SK-N-SH treated with all-trans-retinoic acid at 6 μM for 48 hours (cell line): Measurements from ENCODE around the gene PIM3.

Experiments used
- ARNTL ChIP-seq: fragments of 450-650 bp; formaldehyde crosslinking; IDR thresholded peaks from 2 replicates; pipeline ENCODE4 v1.5.0; 2020; ENCODE audit warnings: low read depth, mild to moderate bottlenecking, moderate library complexity, borderline replicate concordance
- OSR1 ChIP-seq: fragments of 250-450 bp; sonication (Bioruptor Pico); IDR thresholded peaks from 2 replicates; pipeline ENCODE4 v1.8.0; 2022; ENCODE audit warnings: moderate library complexity, mild to moderate bottlenecking, inconsistent platforms
- PATZ1 ChIP-seq: fragments of 250-450 bp; sonication (Bioruptor Pico); IDR thresholded peaks from 2 replicates; pipeline ENCODE4 v1.8.0; 2020; ENCODE audit warnings: mild to moderate bottlenecking, moderate library complexity, borderline replicate concordance
- SNAI2 ChIP-seq: fragments of 250-450 bp; sonication (Bioruptor Pico); IDR thresholded peaks from 2 replicates; pipeline ENCODE4 v1.5.0; 2020; ENCODE audit warnings: mild to moderate bottlenecking, moderate library complexity
- ZNF70 ChIP-seq: fragments of 450-650 bp; formaldehyde crosslinking; IDR thresholded peaks from 2 replicates; pipeline ENCODE4 v1.5.0; 2020; ENCODE audit warnings: mild to moderate bottlenecking, moderate library complexity

GRCh38 chr22:49936973-49937757, 23.4 kb upstream of the PIM3 start:
- TF ChIP-seq ARNTL (CRISPR knock-in tag) (no peak), PATZ1 (CRISPR knock-in tag) (no peak), SNAI2 (no peak), OSR1 (CRISPR knock-in tag) (no peak), ZNF70 (CRISPR knock-in tag) (no peak)
